Tibial nerve (tissue), 4 donors: ENCODE measurements around the gene MAP3K20. TPM values are rescaled to one million over a fixed set of nuclear protein-coding genes. Genes with fewer than 3 reads are reported as not detected.

Experiments used
- DNase-seq, 2 donors: peaks; one replicate each; pipeline ENCODE4 v3.0.0-alpha.2; 2019; ENCODE audit warnings: low spot score in 2 of 2
- H3K27ac ChIP-seq, 4 donors: fragments of 200-600 bp; sonication (generic) in 3 of 4; one replicate each; pipeline ENCODE4 v1.5.1; 2017 to 2019; ENCODE audit warnings: mild to moderate bottlenecking in 1 of 4
- H3K27me3 ChIP-seq, 2 donors: fragments of 200-600 bp; sonication (generic) in 1 of 2; one replicate each; pipeline versions ENCODE4 v1.5.1 to v1.6.0; 2017 to 2019
- H3K36me3 ChIP-seq, 3 donors: fragments of 200-600 bp; sonication (generic); one replicate each; pipeline ENCODE4 v1.5.1; 2018 to 2019
- H3K4me1 ChIP-seq, 4 donors: fragments of 200-600 bp; sonication (generic) in 3 of 4; one replicate each; pipeline ENCODE4 v1.5.1; 2017 to 2019
- H3K4me3 ChIP-seq, 4 donors: fragments of 200-600 bp; sonication (generic) in 3 of 4; one replicate each; pipeline ENCODE4 v1.5.1; 2017 to 2019; ENCODE audit warnings: mild to moderate bottlenecking in 1 of 4, moderate library complexity in 1 of 4
- H3K9me3 ChIP-seq, 4 donors: fragments of 200-600 bp; sonication (generic) in 3 of 4; one replicate each; pipeline ENCODE4 v1.5.1; 2017 to 2019
- CTCF ChIP-seq, 5 experiments: fragments of 200-600 bp in 3 of 5; fragments of 450-650 bp in 2 of 5; sonication (generic) in 3 of 5; IDR thresholded peaks; one replicate each; pipeline ENCODE4 v1.5.1; 2016 to 2019; ENCODE audit warnings: antibody characterized with exemption in 5 of 5, mild to moderate bottlenecking in 3 of 5, moderate library complexity in 2 of 5
- EP300 ChIP-seq, 2 donors: sonication (generic); formaldehyde crosslinking; IDR thresholded peaks; one replicate each; pipeline ENCODE4 v1.6.1; 2017; ENCODE audit warnings: antibody characterized with exemption in 2 of 2, mild to moderate bottlenecking in 1 of 2
- POLR2A ChIP-seq, 2 donors: fragments of 450-650 bp; IDR thresholded peaks; one replicate each; pipeline ENCODE4 v1.6.1; 2017; ENCODE audit warnings: antibody characterized with exemption in 2 of 2, mild to moderate bottlenecking in 2 of 2, moderate library complexity in 2 of 2
- WGBS, 2 donors: methylation state at CpG; one replicate each; pipeline ENCODE4 v1.1.5; 2018; 5-methylcytosine and 5-hydroxymethylcytosine counted together
- total RNA-seq, 4 donors: library from RNA; depleted of rRNA; stranded (reverse); fragments of >200 nt; gene quantifications; one replicate each; pipeline ENCODE4 v1.1.0, GENCODE V29; 2016

The MAP3K20 gene
- total RNA-seq, 4 donors from 2014 or later = 21.9 to 32.6 (median 23.2) TPM

- 70 to 85% methylated on average over 1 of the region's 1 CpG for WGBS, 2 donors
- TF ChIP-seq CTCF (IDR thresholded peaks at IDR 0.05) (no peak), EP300 (IDR thresholded peaks at IDR 0.05) (no peak), POLR2A (IDR thresholded peaks at IDR 0.05) (no peak)
- DNase-seq = no peak
- Histone ChIP-seq H3K9me3 (no peaks in the 10 kb centered on the region), H3K4me3 (no peak overlapping the region), H3K36me3 (peaks cover 0 to 44% (median 0%) of the 10 kb centered on the region in 3 donors), H3K27ac (no peak overlapping the region), H3K4me1 (peaks cover 0 to 2% (median 0%) of the 10 kb centered on the region in 4 donors), H3K27me3 (no peaks in the 10 kb centered on the region)
Measured at GRCh38 chr2:173231042-173231441, 155.4 kb downstream of the MAP3K20 start.

GRCh38 chr2:173231465-173231864, 155.8 kb downstream of the MAP3K20 start:
- Histone ChIP-seq H3K4me1 (peaks cover 0 to 2% (median 0%) of the 10 kb centered on the region in 4 donors), H3K4me3 (no peak overlapping the region), H3K27ac (no peak overlapping the region), H3K36me3 (peaks cover 0 to 44% (median 0%) of the 10 kb centered on the region in 3 donors), H3K9me3 (no peaks in the 10 kb centered on the region), H3K27me3 (no peaks in the 10 kb centered on the region)
- TF ChIP-seq POLR2A (IDR thresholded peaks at IDR 0.05) (no peak), EP300 (IDR thresholded peaks at IDR 0.05) (no peak), CTCF (IDR thresholded peaks at IDR 0.05) (no peak)
- no peak for DNase-seq
- 6 to 37% methylated on average over 1 of the region's 1 CpG for WGBS, 2 donors

GRCh38 chr2:173232956-173233744, 157.5 kb downstream of the MAP3K20 start:
- WGBS, 2 donors = 90 to 92% methylated on average over 5 of the region's 5 CpGs
- DNase-seq = no peak
- H3K36me3 ChIP-seq = peaks cover 0 to 46% (median 0%) of the 10 kb centered on the region in 3 donors

GRCh38 chr2:173235947-173236803, 160.5 kb downstream of the MAP3K20 start:
- no peaks in the 10 kb centered on the region for H3K9me3 ChIP-seq
- H3K4me3 ChIP-seq = no peak overlapping the region
- TF ChIP-seq EP300 (IDR thresholded peaks at IDR 0.05) (no peak), POLR2A (IDR thresholded peaks at IDR 0.05) (no peak), CTCF (IDR thresholded peaks at IDR 0.05) (no peak)
- DNase-seq = no peak
- H3K27me3 ChIP-seq = no peaks in the 10 kb centered on the region
- no peaks in the 10 kb centered on the region for H3K4me1 ChIP-seq
- whole genome bisulfite sequencing, 2 donors = 95 to 97% methylated on average over 5 of the region's 5 CpGs
- no peak overlapping the region for H3K27ac ChIP-seq
- H3K36me3 ChIP-seq = peaks cover 0 to 67% (median 0%) of the 10 kb centered on the region in 3 donors

More at GRCh38 chr2:173232956-173233744, 157.5 kb downstream of the MAP3K20 start:
- Histone ChIP-seq H3K9me3 (no peaks in the 10 kb centered on the region), H3K27ac (no peak overlapping the region), H3K4me3 (no peak overlapping the region), H3K4me1 (no peaks in the 10 kb centered on the region), H3K27me3 (no peaks in the 10 kb centered on the region)
- TF ChIP-seq EP300 (IDR thresholded peaks at IDR 0.05) = no peak
- TF ChIP-seq POLR2A (IDR thresholded peaks at IDR 0.05) = no peak
- no peak for TF ChIP-seq CTCF (IDR thresholded peaks at IDR 0.05)
